GM12874 (cell line): Measurements from ENCODE around the gene UBE3A.

ENCODE experiments used
- TF ChIP-seq, protein P1 (sequence below): IDR thresholded peaks from 2 replicates; pipeline ENCODE4 v1.5.1; 2011; ENCODE audit warnings: low read depth, mild to moderate bottlenecking, control low read depth, low read length, moderate library complexity; ENCODE audit not compliant: insufficient read depth

UBE3A gene

DNA sequence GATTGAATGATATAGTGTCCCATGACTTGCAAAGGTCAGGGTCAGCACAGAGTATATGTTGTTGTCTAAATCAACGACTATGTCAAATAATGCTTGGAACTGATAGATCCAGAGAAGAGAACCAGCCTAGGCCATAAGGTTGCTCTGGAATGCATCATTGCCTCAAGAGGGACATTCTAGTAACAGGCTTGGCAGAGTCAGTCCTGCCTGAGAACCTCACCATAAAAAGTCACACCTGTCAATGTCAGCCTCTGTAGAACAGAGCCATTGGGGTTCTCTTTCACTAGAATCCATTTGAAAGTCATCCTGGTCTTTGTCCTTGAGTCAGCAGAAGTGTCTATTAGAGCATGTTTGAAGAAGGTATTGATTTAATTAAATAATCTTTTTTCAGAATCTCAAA lies 31.4 kb upstream of the UBE3A start:
- TF ChIP-seq, protein P1, sequence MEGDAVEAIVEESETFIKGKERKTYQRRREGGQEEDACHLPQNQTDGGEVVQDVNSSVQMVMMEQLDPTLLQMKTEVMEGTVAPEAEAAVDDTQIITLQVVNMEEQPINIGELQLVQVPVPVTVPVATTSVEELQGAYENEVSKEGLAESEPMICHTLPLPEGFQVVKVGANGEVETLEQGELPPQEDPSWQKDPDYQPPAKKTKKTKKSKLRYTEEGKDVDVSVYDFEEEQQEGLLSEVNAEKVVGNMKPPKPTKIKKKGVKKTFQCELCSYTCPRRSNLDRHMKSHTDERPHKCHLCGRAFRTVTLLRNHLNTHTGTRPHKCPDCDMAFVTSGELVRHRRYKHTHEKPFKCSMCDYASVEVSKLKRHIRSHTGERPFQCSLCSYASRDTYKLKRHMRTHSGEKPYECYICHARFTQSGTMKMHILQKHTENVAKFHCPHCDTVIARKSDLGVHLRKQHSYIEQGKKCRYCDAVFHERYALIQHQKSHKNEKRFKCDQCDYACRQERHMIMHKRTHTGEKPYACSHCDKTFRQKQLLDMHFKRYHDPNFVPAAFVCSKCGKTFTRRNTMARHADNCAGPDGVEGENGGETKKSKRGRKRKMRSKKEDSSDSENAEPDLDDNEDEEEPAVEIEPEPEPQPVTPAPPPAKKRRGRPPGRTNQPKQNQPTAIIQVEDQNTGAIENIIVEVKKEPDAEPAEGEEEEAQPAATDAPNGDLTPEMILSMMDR: no peak

DNA sequence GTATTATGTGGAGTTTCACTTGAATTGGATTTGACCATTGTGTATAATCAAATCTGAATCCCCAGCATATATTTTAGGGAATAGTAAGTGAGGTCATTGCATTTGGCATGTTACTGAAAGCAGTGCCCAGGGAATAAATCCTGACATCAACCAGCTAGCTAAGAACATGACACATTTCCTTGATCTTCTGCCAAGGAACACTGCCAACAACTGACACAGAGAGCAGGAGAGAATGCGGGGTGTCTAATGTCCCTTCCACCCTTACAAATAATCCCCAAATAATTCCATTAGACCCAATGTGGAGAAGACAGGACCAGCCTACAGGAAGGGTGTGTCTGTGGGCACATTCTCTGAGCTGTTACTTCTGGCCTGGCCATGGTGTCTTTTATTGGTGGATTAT lies 30.6 kb upstream of the UBE3A start:
- TF ChIP-seq, protein P1: no peak

DNA sequence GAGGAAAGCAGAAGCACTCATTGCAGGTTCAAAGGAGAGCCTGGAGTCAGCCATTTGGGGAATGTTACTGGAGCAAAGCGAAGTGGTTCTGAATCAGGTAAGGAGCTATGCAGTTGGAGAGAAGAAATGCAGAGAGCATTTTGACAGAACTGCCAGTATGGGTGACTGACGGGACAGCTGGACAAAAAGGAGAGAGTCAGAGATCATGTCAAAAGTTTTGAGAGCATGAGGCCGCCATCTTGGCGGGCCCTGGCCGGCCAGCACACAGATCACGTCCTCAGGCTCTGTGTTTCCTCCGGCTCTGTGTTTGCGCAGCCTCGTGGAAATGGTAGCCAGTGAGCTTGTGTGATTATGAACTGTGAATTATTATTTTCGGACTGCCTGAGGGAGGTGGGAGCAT lies 29.8 kb upstream of the UBE3A start:
- TF ChIP-seq, protein P1: no peak

DNA sequence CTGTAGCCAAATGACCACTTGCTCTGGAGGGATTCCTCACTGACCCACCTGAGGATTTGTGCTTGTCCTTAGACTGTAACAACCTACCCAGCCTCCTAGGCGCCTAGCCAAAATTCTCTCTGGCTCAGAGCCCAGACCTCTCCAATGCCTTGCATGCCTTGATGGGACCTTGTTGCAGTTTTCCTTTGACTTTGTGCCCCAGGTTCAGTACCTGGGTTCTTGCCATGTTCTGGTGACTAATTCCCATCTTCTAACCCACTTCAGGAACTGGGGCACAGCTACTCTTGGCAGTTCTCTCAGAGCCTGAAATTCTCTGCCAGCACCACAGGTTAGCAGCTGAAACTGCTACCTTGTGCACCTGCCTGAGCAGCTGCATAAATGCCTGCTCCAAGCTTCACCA lies 27.0 kb upstream of the UBE3A start:
- TF ChIP-seq, protein P1: no peak

DNA sequence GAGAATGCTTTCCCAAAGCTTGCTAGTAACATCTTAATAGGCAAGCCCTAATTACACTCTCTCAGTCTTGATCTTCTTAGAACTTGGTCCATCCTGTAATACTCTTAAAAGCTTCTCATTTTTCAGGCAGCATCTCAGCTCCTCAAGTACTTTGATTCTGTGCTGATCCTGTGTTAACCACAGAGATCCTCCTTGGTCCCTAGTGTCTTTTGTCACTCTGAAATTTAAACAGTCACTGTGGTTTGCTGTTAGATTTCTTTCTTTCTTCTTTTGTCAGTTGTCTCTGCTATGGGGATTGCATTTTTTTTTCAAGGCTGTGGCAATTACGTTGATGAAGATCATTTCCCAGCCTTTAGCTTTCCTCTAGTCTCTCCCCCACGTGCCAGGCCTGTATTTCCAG lies 26.0 kb upstream of the UBE3A start:
- TF ChIP-seq, protein P1: no peak

DNA sequence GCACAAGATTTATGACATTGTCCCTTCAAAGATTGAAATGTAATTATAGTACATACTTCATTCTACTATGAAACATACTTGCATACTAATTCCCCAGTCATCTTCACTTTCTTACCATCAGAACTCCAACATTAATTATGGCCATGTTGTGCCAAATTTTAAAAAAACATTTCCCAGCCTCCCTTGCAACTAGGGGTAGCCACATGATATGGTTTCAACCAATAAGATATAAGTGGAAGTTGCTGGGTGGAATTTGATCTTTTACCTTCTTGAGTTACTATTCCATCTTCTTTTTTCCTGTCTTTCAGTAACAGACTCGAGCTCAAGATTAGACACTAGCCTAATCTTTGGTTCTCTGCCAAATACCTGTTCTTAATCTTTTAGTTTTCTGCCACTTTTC lies 25.6 kb upstream of the UBE3A start:
- TF ChIP-seq, protein P1: no peak

DNA sequence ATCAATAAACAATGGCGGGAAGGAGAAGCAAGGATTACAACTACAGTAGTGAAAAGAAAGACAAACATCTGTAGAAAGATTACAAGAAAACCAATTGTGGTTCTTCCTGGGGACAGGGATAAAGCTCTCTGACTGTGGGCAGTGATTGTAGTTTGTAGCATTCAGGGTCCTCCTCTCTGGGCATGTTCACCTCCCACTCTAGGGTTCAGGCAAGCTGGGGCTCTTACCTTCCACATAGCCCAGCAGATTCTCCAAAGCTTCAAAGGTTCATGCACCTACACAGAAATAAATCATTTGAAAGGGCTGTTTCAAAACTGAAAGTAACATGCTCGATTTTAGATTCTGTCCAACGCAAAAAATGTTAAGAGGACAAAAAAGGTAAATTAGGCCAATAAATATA lies 17.4 kb upstream of the UBE3A start:
- TF ChIP-seq, protein P1: no peak

DNA sequence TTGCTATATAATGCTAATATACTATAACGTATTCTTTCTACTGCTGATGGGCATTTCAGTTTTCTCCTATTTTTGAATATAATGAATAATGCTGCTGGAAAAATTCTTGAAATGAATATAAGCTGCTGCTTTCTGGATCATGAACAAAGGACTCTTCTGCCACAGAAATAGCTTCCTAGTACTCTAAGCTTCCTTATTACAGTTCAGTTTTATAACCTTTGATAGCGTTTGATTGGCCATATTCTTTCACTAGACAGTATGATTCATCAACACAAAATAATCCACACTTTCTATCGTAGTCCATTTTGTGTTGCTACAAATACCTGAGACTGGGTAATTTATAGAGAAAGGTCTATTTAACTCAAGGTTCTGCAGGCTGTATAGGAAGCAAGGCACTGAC lies 16.4 kb upstream of the UBE3A start:
- TF ChIP-seq, protein P1: no peak
